Stimulated activated CD4-positive, alpha-beta T cell treated with anti-CD3 and anti-CD28 coated beads, Interleukin-15, amount 100 ng/mL, for 1 hour (primary cell): ENCODE data around the gene MEGF11.

Experiments used
- DNase-seq, 2 donors: peaks; one replicate each; pipeline ENCODE4 v3.0.0-alpha.2; 2020; ENCODE audit warnings: low read depth in 1 of 2, low spot score in 1 of 2

Gene MEGF11

DNA sequence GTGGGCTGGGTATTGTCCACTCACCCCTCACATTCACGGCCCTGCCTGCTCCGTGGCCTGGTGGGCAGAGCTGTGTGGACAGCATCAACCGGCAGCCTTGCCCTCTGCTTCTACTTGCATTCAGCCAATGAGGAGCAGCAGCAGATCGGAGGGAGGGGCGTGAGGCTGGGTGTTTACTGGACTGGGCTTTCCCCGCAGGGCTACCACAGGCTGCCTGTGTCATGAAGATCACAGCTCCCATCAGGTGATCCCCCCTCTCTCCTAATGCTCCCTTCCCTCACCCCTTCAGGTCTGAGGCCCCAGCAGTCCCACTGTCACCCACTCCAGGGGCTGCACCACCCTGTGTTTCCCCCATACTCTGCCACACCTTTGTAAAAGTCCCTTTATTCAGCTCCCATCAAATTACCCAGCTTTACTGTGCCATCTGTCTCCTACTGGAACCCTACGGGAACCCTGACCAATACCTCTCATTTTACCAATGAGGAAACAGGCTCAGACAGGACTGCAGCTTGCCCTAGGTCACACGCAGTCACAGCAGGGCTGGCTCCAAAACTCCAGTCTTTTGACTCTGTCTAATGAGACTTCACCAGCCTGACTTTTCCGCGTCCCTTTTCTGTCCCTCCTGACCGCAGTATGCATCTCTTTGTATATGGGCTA, 81.1 kb downstream of the MEGF11 start:
- DNase-seq, result no peak

GRCh38 chr15:66171841-66172240, 81.7 kb downstream of the MEGF11 start:
- DNase-seq, result no peak

GRCh38 chr15:66170716-66171115, 82.8 kb downstream of the MEGF11 start:
- DNase-seq, result no peak

DNA sequence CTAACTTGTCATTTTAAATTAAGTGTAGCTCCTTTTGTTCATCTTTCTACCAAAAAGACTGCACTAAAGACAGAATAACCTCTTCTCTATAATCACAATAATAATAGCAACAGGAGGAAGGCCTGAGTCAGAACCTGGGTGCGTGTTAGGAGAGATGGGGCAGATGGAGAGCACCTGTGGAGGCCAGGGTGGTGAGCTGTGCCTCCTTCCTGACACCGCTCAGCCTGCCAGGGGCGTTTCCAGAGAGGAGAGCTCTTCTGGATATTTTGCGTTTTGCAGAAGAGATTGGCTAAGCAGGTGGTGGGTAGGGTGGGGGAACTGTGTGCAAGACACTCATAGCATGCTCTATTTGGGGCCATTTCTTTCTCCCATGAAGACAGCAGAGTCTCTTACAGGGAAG, 83.5 kb downstream of the MEGF11 start:
- no peak for DNase-seq

DNA sequence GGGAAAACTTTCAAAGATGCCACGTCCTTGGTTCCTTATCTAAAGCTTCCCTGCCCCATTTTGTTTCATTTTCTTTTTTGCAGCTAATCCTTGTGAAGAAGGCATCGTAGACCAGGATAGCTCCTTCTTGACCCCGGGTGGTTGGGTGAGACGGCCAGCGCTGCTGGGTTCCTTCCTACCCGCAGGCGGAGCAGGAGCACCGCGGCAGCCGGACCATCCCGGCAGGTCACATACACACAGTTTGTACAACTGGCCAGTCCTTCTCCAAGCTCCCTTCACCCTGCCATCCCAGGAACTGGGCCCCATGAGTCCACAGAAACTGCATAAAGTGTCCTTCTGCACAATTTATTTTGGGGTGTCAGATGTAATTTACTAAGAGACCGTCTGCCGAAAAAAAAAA, 83.9 kb downstream of the MEGF11 start:
- DNase-seq, result no peak

- no peak for DNase-seq
Measured at GRCh38 chr15:66169023-66169422, 84.5 kb downstream of the MEGF11 start.

DNA sequence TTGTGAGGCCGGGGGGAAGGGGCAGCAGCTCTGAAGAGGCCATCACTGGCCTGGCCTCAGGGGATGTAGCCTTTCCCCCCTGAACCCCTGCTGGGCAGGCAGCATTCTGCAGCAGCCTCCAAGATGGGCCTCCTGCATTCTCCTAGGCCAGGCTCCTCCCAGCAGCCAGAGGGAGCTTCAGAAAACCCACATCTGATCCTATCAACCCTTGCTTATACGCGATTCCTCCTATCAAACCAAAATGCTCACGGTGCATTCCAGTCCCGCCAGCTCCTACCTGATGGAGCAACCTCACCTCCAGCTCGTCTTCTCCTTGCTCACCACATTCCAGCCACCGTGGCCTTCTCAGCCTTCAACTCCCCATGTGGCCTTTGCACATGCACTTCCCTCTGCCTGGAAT, 85.7 kb downstream of the MEGF11 start:
- no peak for DNase-seq

DNA sequence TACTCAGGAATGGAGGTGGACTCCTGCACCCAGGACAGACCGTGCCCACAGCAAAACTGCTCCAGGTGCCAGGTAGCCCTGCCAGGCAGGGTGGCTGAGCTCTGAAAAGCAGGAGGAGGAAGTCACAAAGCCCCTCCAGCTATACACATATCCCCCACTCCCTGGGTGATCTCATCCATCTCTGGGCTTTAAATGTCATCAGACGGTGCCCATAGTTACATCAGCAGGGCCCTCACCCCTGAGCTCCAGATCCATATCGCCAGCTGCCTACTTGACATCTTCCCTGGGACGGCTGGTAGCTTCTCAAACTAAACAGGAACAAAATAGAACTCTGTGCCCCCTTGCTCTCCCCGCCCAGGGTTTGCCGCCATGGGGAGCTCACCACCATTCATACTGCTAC, 87.7 kb downstream of the MEGF11 start:
- DNase-seq, result no peak

DNA sequence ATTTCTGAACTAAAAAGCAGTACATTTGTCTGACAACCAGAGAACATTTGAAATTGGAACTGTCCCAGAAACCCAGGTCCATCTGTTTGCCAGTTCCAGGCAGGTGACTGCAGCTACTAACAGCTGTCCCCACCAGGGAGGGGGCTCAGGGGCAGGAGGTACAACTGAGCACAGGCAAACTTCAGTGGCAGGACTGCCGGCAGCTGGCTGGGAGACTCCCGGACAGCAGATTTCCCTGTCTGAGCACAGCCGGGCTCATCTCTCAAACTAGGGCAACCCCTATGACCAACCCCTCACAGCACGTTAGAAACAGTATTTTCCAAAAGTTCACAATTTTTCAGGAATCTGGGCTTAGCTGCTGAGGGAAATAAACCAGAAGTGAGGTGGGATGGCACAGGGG, 88.8 kb downstream of the MEGF11 start:
- no peak for DNase-seq

DNA sequence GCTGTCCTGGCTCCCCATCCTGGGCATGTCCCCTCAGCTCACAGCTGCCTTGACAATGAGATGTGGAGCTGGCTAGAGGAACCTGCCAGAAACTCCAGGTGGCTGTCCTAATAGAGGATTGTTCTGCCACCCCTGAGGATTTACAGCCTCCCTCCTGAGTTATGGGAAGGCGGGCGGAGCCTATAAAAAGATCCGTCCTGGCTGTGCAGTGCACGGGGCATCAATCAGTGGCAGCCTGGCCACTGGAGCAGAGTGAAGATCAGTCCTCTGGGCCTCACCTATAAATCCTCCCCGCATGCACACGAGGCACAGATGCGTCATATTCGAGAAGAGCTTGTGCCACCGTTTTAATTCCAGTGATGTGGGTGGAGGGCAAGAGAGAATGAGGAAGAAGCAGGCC, 90.0 kb downstream of the MEGF11 start:
- no peak for DNase-seq

DNA sequence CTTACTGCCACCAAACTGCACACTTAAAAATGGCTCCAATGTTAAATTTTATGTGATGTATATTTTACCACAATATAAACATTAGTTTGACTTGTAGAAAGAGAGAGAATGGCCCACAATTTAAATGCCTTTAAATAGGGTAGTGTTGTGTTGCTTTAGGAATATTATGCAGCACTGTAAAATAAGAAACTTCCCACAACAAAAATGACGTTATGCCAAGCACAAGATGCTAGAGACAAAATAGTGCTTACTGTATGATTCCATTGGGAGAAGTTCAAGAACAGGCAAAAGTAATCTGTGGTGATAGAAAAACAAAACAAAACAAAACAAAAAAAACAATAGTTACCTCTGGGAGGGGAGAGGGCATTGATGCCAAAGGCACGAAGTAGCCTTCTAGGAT, 91.3 kb downstream of the MEGF11 start:
- DNase-seq, result no peak

- DNase-seq, result no peak
Measured at GRCh38 chr15:66161575-66162118, 91.9 kb downstream of the MEGF11 start.

GRCh38 chr15:66161108-66161507, 92.4 kb downstream of the MEGF11 start:
- DNase-seq, result no peak

GRCh38 chr15:66157507-66157906, 96.0 kb downstream of the MEGF11 start:
- DNase-seq, result no peak

- no peak for DNase-seq
Measured at GRCh38 chr15:66156310-66156975, 97.1 kb downstream of the MEGF11 start.

DNA sequence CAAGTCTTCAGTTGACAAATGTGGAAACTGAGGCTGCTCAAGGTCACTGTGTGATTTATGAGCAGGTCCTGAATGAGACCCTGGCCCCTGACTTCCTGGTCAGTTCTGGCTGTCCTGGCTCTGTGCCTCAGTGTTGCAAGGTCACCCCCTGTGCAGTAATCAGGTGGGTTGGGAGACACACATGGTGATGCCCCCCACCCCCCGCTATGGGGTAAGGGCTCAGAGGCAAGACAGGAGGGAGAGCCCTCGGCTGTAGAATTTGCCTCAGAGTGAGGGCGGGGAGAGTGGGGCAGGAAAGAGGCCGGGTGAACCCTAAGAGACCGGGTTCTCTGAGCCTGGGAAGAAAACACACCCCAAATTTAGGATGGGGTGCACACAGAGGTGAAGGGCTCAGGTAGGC, 98.5 kb downstream of the MEGF11 start:
- no peak for DNase-seq

- DNase-seq, result no peak
Measured at GRCh38 chr15:66154581-66154980, 99.0 kb downstream of the MEGF11 start.

GRCh38 chr15:66153549-66154415, 99.8 kb downstream of the MEGF11 start:
- DNase-seq, result no peak

GRCh38 chr15:66152650-66153049, 100.9 kb downstream of the MEGF11 start:
- DNase-seq, result no peak

- no peak for DNase-seq
Measured at GRCh38 chr15:66151809-66152208, 101.7 kb downstream of the MEGF11 start.

DNA sequence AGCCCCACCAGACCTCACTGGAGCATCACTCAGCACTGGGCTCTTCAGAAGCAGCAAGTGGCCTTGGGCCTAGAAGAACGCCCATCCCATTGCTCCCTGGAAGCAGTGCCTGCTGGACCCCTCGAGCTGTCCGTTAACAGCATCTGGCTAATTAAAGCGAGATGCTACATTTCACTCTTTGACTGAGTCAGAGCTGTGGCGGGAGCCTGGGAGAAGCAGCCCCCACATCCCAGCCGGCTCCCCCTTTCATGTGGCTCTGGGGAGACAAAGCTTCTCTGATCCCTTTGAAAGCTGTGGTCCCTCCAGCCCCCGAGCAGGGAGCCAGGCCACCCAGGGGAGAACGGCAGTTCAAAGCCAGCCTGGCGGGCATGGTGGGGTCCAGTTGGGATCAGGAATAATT, 103.7 kb downstream of the MEGF11 start:
- DNase-seq, result no peak

DNA sequence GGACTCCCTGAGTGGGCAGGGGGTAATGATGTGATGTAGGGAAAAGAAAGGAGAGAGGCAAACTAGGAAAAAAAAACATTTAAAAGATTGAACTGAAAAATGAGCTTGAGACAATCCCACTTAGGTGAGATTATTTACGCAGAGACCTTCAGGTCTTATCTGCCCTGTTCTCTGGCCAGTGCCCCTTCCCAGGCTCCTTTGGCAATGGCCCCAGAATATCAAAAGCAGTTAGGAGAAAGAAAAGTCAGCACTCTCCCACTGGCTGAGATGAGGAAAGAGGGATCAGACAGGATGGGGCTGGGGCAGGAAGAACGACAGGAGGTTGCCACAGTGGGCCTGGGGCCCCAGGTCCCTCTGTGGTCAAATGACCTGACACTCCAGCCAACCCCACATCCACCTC, 105.4 kb downstream of the MEGF11 start:
- DNase-seq, result no peak
